ENCODE results near the gene MRPL40.

MRPL40 gene

DNA sequence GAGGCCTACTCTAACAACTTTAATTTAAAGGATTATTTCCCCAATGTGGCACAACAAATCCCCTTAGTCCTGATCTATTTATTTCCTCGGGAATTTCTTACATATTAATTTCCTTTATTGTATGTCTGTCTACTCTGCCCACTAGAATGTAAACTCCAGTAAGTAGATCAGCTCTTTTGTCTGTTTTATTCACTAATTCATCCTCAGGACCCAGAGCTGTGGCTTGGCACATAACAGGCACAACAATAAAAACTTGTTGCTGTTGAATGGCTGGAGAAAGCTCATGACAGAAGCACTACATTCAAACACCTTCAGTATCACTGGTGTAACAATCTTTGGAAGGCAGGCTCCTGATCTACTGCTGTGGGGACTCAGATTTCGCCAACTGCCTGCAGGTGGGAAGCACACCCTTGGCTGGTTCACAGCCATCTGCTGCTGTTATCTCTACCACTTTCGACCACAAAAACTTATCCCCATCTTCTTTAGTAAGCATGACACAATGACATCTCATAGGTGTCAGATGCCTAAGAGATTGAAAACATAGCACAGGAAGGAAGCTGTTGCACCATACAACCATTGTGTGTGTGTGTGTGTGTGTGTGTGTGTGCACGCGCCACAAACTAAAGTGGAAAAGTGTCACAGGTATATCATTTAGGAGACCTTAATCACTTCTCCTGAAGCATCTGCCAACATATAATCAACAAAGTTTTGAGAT, 12.7 kb upstream of the MRPL40 start:
- ChIA-PET POLR2A (interaction anchor here (4.3 kb wide), 1 partner anchor 13 kb away, joined by 17 read pairs; the partner anchor contains the start of genes HIRA and MRPL40), CTCF (no interaction called here)
- no peak for DNase-seq (ENCODE audit: extremely low spot score)
- TF ChIP-seq CTBP1 (IDR thresholded peaks at IDR 0.05; ENCODE audit: borderline replicate concordance): no peak
- TF ChIP-seq BHLHE40 (IDR thresholded peaks at IDR 0.05; ENCODE audit: borderline replicate concordance): no peak
- no peak for TF ChIP-seq NFRKB (IDR thresholded peaks at IDR 0.05)
- TF ChIP-seq ZNF384 (IDR thresholded peaks at IDR 0.05): no peak
- TF ChIP-seq, protein P1, sequence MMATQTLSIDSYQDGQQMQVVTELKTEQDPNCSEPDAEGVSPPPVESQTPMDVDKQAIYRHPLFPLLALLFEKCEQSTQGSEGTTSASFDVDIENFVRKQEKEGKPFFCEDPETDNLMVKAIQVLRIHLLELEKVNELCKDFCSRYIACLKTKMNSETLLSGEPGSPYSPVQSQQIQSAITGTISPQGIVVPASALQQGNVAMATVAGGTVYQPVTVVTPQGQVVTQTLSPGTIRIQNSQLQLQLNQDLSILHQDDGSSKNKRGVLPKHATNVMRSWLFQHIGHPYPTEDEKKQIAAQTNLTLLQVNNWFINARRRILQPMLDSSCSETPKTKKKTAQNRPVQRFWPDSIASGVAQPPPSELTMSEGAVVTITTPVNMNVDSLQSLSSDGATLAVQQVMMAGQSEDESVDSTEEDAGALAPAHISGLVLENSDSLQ (IDR thresholded peaks at IDR 0.05): no peak
- no peak for TF ChIP-seq L3MBTL2 (conservative IDR thresholded peaks at IDR 0.05)
- no peak for TF ChIP-seq ARNT (IDR thresholded peaks at IDR 0.05)
- no peak for TF ChIP-seq SP1 (IDR thresholded peaks at IDR 0.05)
- no peak for TF ChIP-seq FOXM1 (IDR thresholded peaks at IDR 0.05; ENCODE audit: borderline replicate concordance)
- no peak for TF ChIP-seq ELF4 (IDR thresholded peaks at IDR 0.05)
- TF ChIP-seq SUZ12 (IDR thresholded peaks at IDR 0.05): no peak
- TF ChIP-seq TARDBP (IDR thresholded peaks at IDR 0.05): no peak
- no peak for TF ChIP-seq HDGF (IDR thresholded peaks at IDR 0.05; ENCODE audit: borderline replicate concordance)
- TF ChIP-seq FOXA1 (IDR thresholded peaks at IDR 0.05): no peak
- TF ChIP-seq FOXK2 (IDR thresholded peaks at IDR 0.05): no peak
- no peak for TF ChIP-seq LEF1 (IDR thresholded peaks at IDR 0.05; ENCODE audit: borderline replicate concordance)

DNA sequence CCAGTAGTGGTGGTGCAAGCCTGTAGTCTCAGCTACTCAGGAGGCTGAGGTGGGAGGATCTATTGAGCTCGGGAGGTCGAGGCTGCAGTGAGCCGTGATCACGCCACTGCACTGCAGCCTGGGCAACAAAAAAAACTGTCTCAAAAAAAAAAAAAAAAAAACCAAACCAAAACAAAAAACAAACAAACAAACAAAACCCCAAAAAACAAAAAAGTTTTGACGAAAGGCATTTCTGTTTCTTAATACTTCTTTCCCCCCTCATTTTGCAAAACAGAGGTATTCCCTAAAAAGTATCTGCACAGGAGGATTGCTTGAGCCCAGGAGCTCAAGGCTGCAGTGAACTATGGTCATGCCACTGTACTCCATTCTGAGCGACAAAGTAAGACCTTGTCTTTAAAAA, 12.0 kb upstream of the MRPL40 start:
- ChIA-PET CTCF (no interaction called here), POLR2A (interaction anchor here (4.3 kb wide), 1 partner anchor 12 kb away, joined by 17 read pairs; the partner anchor contains the start of genes HIRA and MRPL40)
- DNase-seq (ENCODE audit: extremely low spot score): no peak
- no peak for TF ChIP-seq ELF4 (IDR thresholded peaks at IDR 0.05)
- TF ChIP-seq CTBP1 (IDR thresholded peaks at IDR 0.05; ENCODE audit: borderline replicate concordance): no peak
- TF ChIP-seq SUZ12 (IDR thresholded peaks at IDR 0.05): no peak
- no peak for TF ChIP-seq SP1 (IDR thresholded peaks at IDR 0.05)
- no peak for TF ChIP-seq ARNT (IDR thresholded peaks at IDR 0.05)
- TF ChIP-seq, protein P1 (IDR thresholded peaks at IDR 0.05): no peak
- TF ChIP-seq BHLHE40 (IDR thresholded peaks at IDR 0.05; ENCODE audit: borderline replicate concordance): no peak
- no peak for TF ChIP-seq LEF1 (IDR thresholded peaks at IDR 0.05; ENCODE audit: borderline replicate concordance)
- TF ChIP-seq NFRKB (IDR thresholded peaks at IDR 0.05): no peak
- TF ChIP-seq L3MBTL2 (conservative IDR thresholded peaks at IDR 0.05): no peak
- TF ChIP-seq FOXM1 (IDR thresholded peaks at IDR 0.05; ENCODE audit: borderline replicate concordance): no peak
- TF ChIP-seq ZNF384 (IDR thresholded peaks at IDR 0.05): no peak
- TF ChIP-seq HDGF (IDR thresholded peaks at IDR 0.05; ENCODE audit: borderline replicate concordance): no peak
- TF ChIP-seq FOXA1 (IDR thresholded peaks at IDR 0.05): no peak
- TF ChIP-seq FOXK2 (IDR thresholded peaks at IDR 0.05): no peak
- no peak for TF ChIP-seq TARDBP (IDR thresholded peaks at IDR 0.05)

DNA sequence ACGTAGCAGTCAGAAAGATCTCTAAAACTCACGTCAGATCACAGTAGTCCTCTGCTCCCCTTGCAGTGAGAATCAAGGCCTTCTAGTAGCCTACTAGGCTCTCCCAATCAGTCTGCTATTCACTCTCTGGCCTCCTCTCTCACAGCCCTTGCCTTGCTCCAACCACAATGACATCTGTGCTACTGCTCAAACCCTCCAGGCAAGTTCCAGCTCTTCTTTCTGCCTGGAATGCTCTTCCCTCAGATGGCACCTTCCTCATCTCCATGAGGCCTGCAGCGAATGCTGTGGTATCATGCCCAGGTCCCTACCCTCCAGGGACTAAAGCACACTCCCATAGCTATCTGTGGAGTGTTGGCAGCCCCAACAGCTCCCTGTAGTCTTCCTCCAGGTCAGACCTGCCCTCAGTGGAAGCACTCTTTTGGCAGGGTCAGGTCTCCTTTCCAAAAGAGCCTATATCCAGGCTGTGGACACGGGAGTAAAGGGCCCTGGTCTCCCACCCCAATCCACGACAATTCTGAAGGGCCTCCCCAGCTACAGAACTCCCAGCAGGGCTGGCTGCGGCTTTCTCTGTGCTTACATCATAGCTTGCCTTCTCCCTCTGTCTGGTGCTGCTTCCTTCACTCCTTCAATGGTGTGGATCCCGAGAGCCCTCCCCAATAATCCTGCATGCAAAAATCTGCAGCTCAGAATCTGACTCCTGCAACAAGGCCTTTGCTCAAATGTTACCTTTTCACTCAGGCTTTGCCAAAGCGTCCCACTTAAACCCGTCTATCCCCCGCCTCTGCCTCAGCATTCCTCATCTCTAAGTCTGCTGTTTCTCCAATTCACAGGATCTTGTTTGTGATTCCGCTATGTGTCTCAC, 9.7 kb upstream of the MRPL40 start:
- POLR2A ChIA-PET: interaction anchor here (4.3 kb wide), 1 partner anchor 10 kb away, joined by 17 read pairs; the partner anchor contains the start of genes HIRA and MRPL40
- no peak for DNase-seq (ENCODE audit: extremely low spot score)
- TF ChIP-seq, protein P1 (IDR thresholded peaks at IDR 0.05): no peak
- TF ChIP-seq ZNF384 (IDR thresholded peaks at IDR 0.05): no peak
- TF ChIP-seq CTBP1 (IDR thresholded peaks at IDR 0.05; ENCODE audit: borderline replicate concordance): no peak
- TF ChIP-seq FOXK2 (IDR thresholded peaks at IDR 0.05): no peak
- no peak for TF ChIP-seq NFRKB (IDR thresholded peaks at IDR 0.05)
- TF ChIP-seq FOXA1 (IDR thresholded peaks at IDR 0.05): no peak
- TF ChIP-seq L3MBTL2 (conservative IDR thresholded peaks at IDR 0.05): no peak
- no peak for TF ChIP-seq LEF1 (IDR thresholded peaks at IDR 0.05; ENCODE audit: borderline replicate concordance)
- TF ChIP-seq HDGF (IDR thresholded peaks at IDR 0.05; ENCODE audit: borderline replicate concordance): no peak
- TF ChIP-seq TARDBP (IDR thresholded peaks at IDR 0.05): no peak
- no peak for TF ChIP-seq FOXM1 (IDR thresholded peaks at IDR 0.05; ENCODE audit: borderline replicate concordance)
- no peak for TF ChIP-seq SP1 (IDR thresholded peaks at IDR 0.05)
- TF ChIP-seq BHLHE40 (IDR thresholded peaks at IDR 0.05; ENCODE audit: borderline replicate concordance): no peak
- no peak for TF ChIP-seq ELF4 (IDR thresholded peaks at IDR 0.05)
- no peak for TF ChIP-seq ARNT (IDR thresholded peaks at IDR 0.05)
- TF ChIP-seq SUZ12 (IDR thresholded peaks at IDR 0.05): no peak
- CTCF ChIA-PET: no interaction called here

DNA sequence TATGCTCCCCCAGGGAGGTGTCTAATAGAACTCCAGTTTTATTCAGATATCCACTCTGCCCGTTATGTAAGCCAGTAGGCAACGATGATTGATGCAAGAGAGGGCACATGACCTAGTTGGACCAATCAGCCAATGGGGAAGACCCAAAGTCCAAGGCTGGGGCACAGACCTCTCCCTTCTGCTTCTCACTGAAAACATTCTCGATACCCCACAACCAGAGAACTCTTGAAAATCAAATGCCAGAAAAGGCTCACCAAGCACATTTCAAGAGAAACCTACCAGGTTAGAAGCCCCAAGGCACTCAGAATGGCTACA, 8.2 kb upstream of the MRPL40 start:
- no peak for TF ChIP-seq BHLHE40 (IDR thresholded peaks at IDR 0.05; ENCODE audit: borderline replicate concordance)
- no peak for TF ChIP-seq HDGF (IDR thresholded peaks at IDR 0.05; ENCODE audit: borderline replicate concordance)
- no peak for TF ChIP-seq ARNT (IDR thresholded peaks at IDR 0.05)
- no peak for TF ChIP-seq CTBP1 (IDR thresholded peaks at IDR 0.05; ENCODE audit: borderline replicate concordance)
- no peak for TF ChIP-seq L3MBTL2 (conservative IDR thresholded peaks at IDR 0.05)
- TF ChIP-seq, protein P1 (IDR thresholded peaks at IDR 0.05): no peak
- TF ChIP-seq NFRKB (IDR thresholded peaks at IDR 0.05): no peak
- DNase-seq (ENCODE audit: extremely low spot score): no peak
- ChIA-PET POLR2A (no interaction called here), CTCF (no interaction called here)

Measured in HEK293T (cell line).